ENCODE measurements around the gene PCARE.
"Not testable (repeated sequence)": the region's sequence is repeated elsewhere in the genome, so short reads cannot be mapped to it uniquely, and the experiment has no call there.

PCARE gene

GRCh38 chr2:29097569-29097968 lies 23.2 kb upstream of the PCARE start:
- Histone ChIP-seq H3K9me3 (ENCODE audit: control insufficient read depth, low read length) (no peaks in the 10 kb centered on the region), H3K36me3 (ENCODE audit: control insufficient read depth, insufficient read depth, low read length) (no peaks in the 10 kb centered on the region), H3K27ac (ENCODE audit: low read depth, low read length, severe bottlenecking) (no peak overlapping the region), H3K4me1 (ENCODE audit: control insufficient read depth, insufficient read depth, low read length, poor library complexity, severe bottlenecking) (no peaks in the 10 kb centered on the region), H3K4me3 (ENCODE audit: extremely low read depth, insufficient read depth, low read length, poor library complexity, severe bottlenecking) (no peak overlapping the region)
- 71 to 82% methylated on average over 4 to 5 of the region's 6 CpGs for WGBS, 2 experiments (ENCODE audit: insufficient coverage in 2 of 2)

- Histone ChIP-seq H3K4me1 (ENCODE audit: control insufficient read depth, insufficient read depth, low read length, poor library complexity, severe bottlenecking) (no peaks in the 10 kb centered on the region), H3K4me3 (ENCODE audit: extremely low read depth, insufficient read depth, low read length, poor library complexity, severe bottlenecking) (no peak overlapping the region), H3K36me3 (ENCODE audit: control insufficient read depth, insufficient read depth, low read length) (no peaks in the 10 kb centered on the region), H3K9me3 (ENCODE audit: control insufficient read depth, low read length) (no peaks in the 10 kb centered on the region), H3K27ac (ENCODE audit: low read depth, low read length, severe bottlenecking) (no peak overlapping the region)
- WGBS, 2 experiments (ENCODE audit: insufficient coverage in 2 of 2) = 93 to 94% methylated on average over 5 to 6 of the region's 8 CpGs
Measured at GRCh38 chr2:29096969-29097368, 22.6 kb upstream of the PCARE start.

- 84 to 92% methylated on average over 4 to 6 of the region's 7 CpGs for WGBS, 2 experiments (ENCODE audit: insufficient coverage in 2 of 2)
- H3K27ac ChIP-seq (ENCODE audit: low read depth, low read length, severe bottlenecking); H3K9me3 ChIP-seq (ENCODE audit: control insufficient read depth, low read length); H3K4me1 ChIP-seq (ENCODE audit: control insufficient read depth, insufficient read depth, low read length, poor library complexity, severe bottlenecking); H3K4me3 ChIP-seq (ENCODE audit: extremely low read depth, insufficient read depth, low read length, poor library complexity, severe bottlenecking); H3K36me3 ChIP-seq (ENCODE audit: control insufficient read depth, insufficient read depth, low read length): not testable (repeated sequence)
Measured at GRCh38 chr2:29090311-29090710, 16.0 kb upstream of the PCARE start.

GRCh38 chr2:29084554-29084953 lies 10.2 kb upstream of the PCARE start:
- H3K27ac ChIP-seq (ENCODE audit: low read depth, low read length, severe bottlenecking) = no peak overlapping the region
- no peaks in the 10 kb centered on the region for H3K4me1 ChIP-seq (ENCODE audit: control insufficient read depth, insufficient read depth, low read length, poor library complexity, severe bottlenecking)
- WGBS, 2 experiments (ENCODE audit: insufficient coverage in 2 of 2) = no CpG with 5 or more reads among the region's 1 CpG

GRCh38 chr2:29082804-29083495 lies 8.6 kb upstream of the PCARE start:
- no peak overlapping the region for H3K4me3 ChIP-seq (ENCODE audit: extremely low read depth, insufficient read depth, low read length, poor library complexity, severe bottlenecking)
- 81 to 87% methylated on average over 3 to 4 of the region's 5 CpGs for WGBS, 2 experiments (ENCODE audit: insufficient coverage in 2 of 2)

More at GRCh38 chr2:29084554-29084953, 10.2 kb upstream of the PCARE start:
- Histone ChIP-seq H3K9me3 (ENCODE audit: control insufficient read depth, low read length) (peaks cover 15% of the 10 kb centered on the region), H3K4me3 (ENCODE audit: extremely low read depth, insufficient read depth, low read length, poor library complexity, severe bottlenecking) (no peak overlapping the region), H3K36me3 (ENCODE audit: control insufficient read depth, insufficient read depth, low read length) (no peaks in the 10 kb centered on the region)

GRCh38 chr2:29080886-29081743 lies 6.8 kb upstream of the PCARE start:
- Histone ChIP-seq H3K36me3 (ENCODE audit: control insufficient read depth, insufficient read depth, low read length) (no peaks in the 10 kb centered on the region), H3K4me3 (ENCODE audit: extremely low read depth, insufficient read depth, low read length, poor library complexity, severe bottlenecking) (no peak overlapping the region), H3K4me1 (ENCODE audit: control insufficient read depth, insufficient read depth, low read length, poor library complexity, severe bottlenecking) (no peaks in the 10 kb centered on the region), H3K9me3 (ENCODE audit: control insufficient read depth, low read length) (peaks cover 15% of the 10 kb centered on the region), H3K27ac (ENCODE audit: low read depth, low read length, severe bottlenecking) (no peak overlapping the region)
- WGBS, 2 experiments (ENCODE audit: insufficient coverage in 2 of 2) = 65 to 82% methylated on average over 5 to 10 of the region's 12 CpGs

More at GRCh38 chr2:29082804-29083495, 8.6 kb upstream of the PCARE start:
- H3K36me3 ChIP-seq (ENCODE audit: control insufficient read depth, insufficient read depth, low read length) = no peaks in the 10 kb centered on the region
- no peak overlapping the region for H3K27ac ChIP-seq (ENCODE audit: low read depth, low read length, severe bottlenecking)
- no peaks in the 10 kb centered on the region for H3K4me1 ChIP-seq (ENCODE audit: control insufficient read depth, insufficient read depth, low read length, poor library complexity, severe bottlenecking)
- peaks cover 15% of the 10 kb centered on the region for H3K9me3 ChIP-seq (ENCODE audit: control insufficient read depth, low read length)

GRCh38 chr2:29079887-29080286 lies 5.6 kb upstream of the PCARE start:
- WGBS, 2 experiments (ENCODE audit: insufficient coverage in 2 of 2) = 100% methylated on average over 4 to 7 of the region's 7 CpGs
- Histone ChIP-seq H3K4me1 (ENCODE audit: control insufficient read depth, insufficient read depth, low read length, poor library complexity, severe bottlenecking) (no peaks in the 10 kb centered on the region), H3K4me3 (ENCODE audit: extremely low read depth, insufficient read depth, low read length, poor library complexity, severe bottlenecking) (no peak overlapping the region), H3K9me3 (ENCODE audit: control insufficient read depth, low read length) (peaks cover 15% of the 10 kb centered on the region), H3K36me3 (ENCODE audit: control insufficient read depth, insufficient read depth, low read length) (no peaks in the 10 kb centered on the region), H3K27ac (ENCODE audit: low read depth, low read length, severe bottlenecking) (no peak overlapping the region)

- H3K36me3 ChIP-seq (ENCODE audit: control insufficient read depth, insufficient read depth, low read length) = no peaks in the 10 kb centered on the region
Measured at GRCh38 chr2:29075894-29076705, 1.8 kb upstream of the PCARE start.

GRCh38 chr2:29073933-29074332 lies 390 bp downstream of the PCARE start:
- Histone ChIP-seq H3K36me3 (ENCODE audit: control insufficient read depth, insufficient read depth, low read length) (no peaks in the 10 kb centered on the region), H3K9me3 (ENCODE audit: control insufficient read depth, low read length) (no peaks in the 10 kb centered on the region), H3K4me1 (ENCODE audit: control insufficient read depth, insufficient read depth, low read length, poor library complexity, severe bottlenecking) (no peaks in the 10 kb centered on the region), H3K27ac (ENCODE audit: low read depth, low read length, severe bottlenecking) (no peak overlapping the region), H3K4me3 (ENCODE audit: extremely low read depth, insufficient read depth, low read length, poor library complexity, severe bottlenecking) (no peak overlapping the region)
- WGBS, 2 experiments (ENCODE audit: insufficient coverage in 2 of 2) = 78 to 86% methylated on average over 2 to 4 of the region's 4 CpGs

More at GRCh38 chr2:29075894-29076705, 1.8 kb upstream of the PCARE start:
- WGBS, 2 experiments (ENCODE audit: insufficient coverage in 2 of 2) = 74 to 77% methylated on average over 11 of the region's 14 CpGs
- no peak overlapping the region for H3K4me3 ChIP-seq (ENCODE audit: extremely low read depth, insufficient read depth, low read length, poor library complexity, severe bottlenecking)
- H3K9me3 ChIP-seq (ENCODE audit: control insufficient read depth, low read length) = peaks cover 13% of the 10 kb centered on the region
- peak overlapping the region; percentile 41 for H3K27ac ChIP-seq (ENCODE audit: low read depth, low read length, severe bottlenecking)
- H3K4me1 ChIP-seq (ENCODE audit: control insufficient read depth, insufficient read depth, low read length, poor library complexity, severe bottlenecking) = no peaks in the 10 kb centered on the region

- Histone ChIP-seq H3K9me3 (ENCODE audit: control insufficient read depth, low read length) (no peaks in the 10 kb centered on the region), H3K36me3 (ENCODE audit: control insufficient read depth, insufficient read depth, low read length) (no peaks in the 10 kb centered on the region), H3K4me3 (ENCODE audit: extremely low read depth, insufficient read depth, low read length, poor library complexity, severe bottlenecking) (no peak overlapping the region), H3K27ac (ENCODE audit: low read depth, low read length, severe bottlenecking) (no peak overlapping the region), H3K4me1 (ENCODE audit: control insufficient read depth, insufficient read depth, low read length, poor library complexity, severe bottlenecking) (no peaks in the 10 kb centered on the region)
- WGBS, 2 experiments (ENCODE audit: insufficient coverage in 2 of 2) = 89 to 94% methylated on average over 10 to 11 of the region's 12 CpGs
Measured at GRCh38 chr2:29072971-29073725, 1.2 kb downstream of the PCARE start.
